Tibial artery (tissue), 4 donors: ENCODE measurements around the gene KIAA0753.
"Not testable (repeated sequence)": the region's sequence is repeated elsewhere in the genome, so short reads cannot be mapped to it uniquely, and the experiment has no call there.

Experiments
- DNase-seq, 2 donors: peaks; one replicate each; pipeline ENCODE4 v3.0.0-alpha.2; 2019
- H3K27ac ChIP-seq, 2 donors: fragments of 200-600 bp; sonication (generic) in 1 of 2; 1 replicate in 1 of 2; 2 replicates in 1 of 2; pipeline ENCODE4 v1.5.1; 2018 to 2019; ENCODE audit warnings: mild to moderate bottlenecking in 1 of 2
- H3K27me3 ChIP-seq, 2 donors: fragments of 200-600 bp; sonication (generic) in 1 of 2; one replicate each; pipeline versions ENCODE4 v1.5.1 to v1.6.0; 2016 to 2019
- H3K36me3 ChIP-seq, 3 donors: fragments of 200-600 bp; sonication (generic) in 2 of 3; one replicate each; pipeline ENCODE4 v1.5.1; 2016 to 2019; ENCODE audit warnings: mild to moderate bottlenecking in 2 of 3
- H3K4me1 ChIP-seq, 4 donors: fragments of 200-600 bp; sonication (generic) in 2 of 4; 1 replicate in 3 of 4; 2 replicates in 1 of 4; pipeline ENCODE4 v1.5.1; 2016 to 2019
- H3K4me3 ChIP-seq, 2 donors: fragments of 200-600 bp; sonication (generic) in 1 of 2; 1 replicate in 1 of 2; 2 replicates in 1 of 2; pipeline ENCODE4 v1.5.1; 2018 to 2019; ENCODE audit warnings: mild to moderate bottlenecking in 2 of 2
- H3K9me3 ChIP-seq, 3 donors: fragments of 200-600 bp; sonication (generic) in 1 of 3; one replicate each; pipeline ENCODE4 v1.5.1; 2016 to 2019
- CTCF ChIP-seq, 2 experiments: fragments of 200-600 bp in 1 of 2; fragments of 450-650 bp in 1 of 2; IDR thresholded peaks; one replicate each; pipeline ENCODE4 v1.5.1; 2017 to 2019; ENCODE audit warnings: antibody characterized with exemption in 2 of 2, mild to moderate bottlenecking in 1 of 2, moderate library complexity in 1 of 2
- intact Hi-C: fragments of 100-400 bp; cut with DNase I; formaldehyde crosslinking; loops from one replicate; pipeline ENCODE4 v1.15.0; 2023; ENCODE audit warnings: low total_unique reads

KIAA0753 gene

GRCh38 chr17:6599364-6599763, 41.1 kb downstream of the KIAA0753 start:
- no peak for TF ChIP-seq CTCF (IDR thresholded peaks at IDR 0.05)
- Histone ChIP-seq H3K27ac (no peak overlapping the region), H3K27me3 (no peaks in the 10 kb centered on the region), H3K36me3 (peaks cover 33 to 63% (median 52%) of the 10 kb centered on the region in 3 donors), H3K4me1 (peaks cover 0 to 7% (median 0%) of the 10 kb centered on the region in 4 donors), H3K9me3 (no peaks in the 10 kb centered on the region), H3K4me3 (no peak overlapping the region)
- no peak for DNase-seq
- intact Hi-C loops, result no loop called here

- no peak for DNase-seq
- no peak for TF ChIP-seq CTCF (IDR thresholded peaks at IDR 0.05)
- peaks cover 47 to 77% (median 64%) of the 10 kb centered on the region in 3 donors for H3K36me3 ChIP-seq
- H3K9me3 ChIP-seq, result no peaks in the 10 kb centered on the region
- intact Hi-C loops, result no loop called here
- H3K27ac ChIP-seq, result no peak overlapping the region
- H3K4me3 ChIP-seq, result no peak overlapping the region
- H3K27me3 ChIP-seq, result no peaks in the 10 kb centered on the region
- H3K4me1 ChIP-seq, result no peaks in the 10 kb centered on the region
Observed at GRCh38 chr17:6597727-6598126, 42.8 kb downstream of the KIAA0753 start.

- no peaks in the 10 kb centered on the region for H3K4me1 ChIP-seq
Observed at GRCh38 chr17:6596941-6597340, 43.6 kb downstream of the KIAA0753 start.

GRCh38 chr17:6596511-6596910, 44.0 kb downstream of the KIAA0753 start:
- no peak for TF ChIP-seq CTCF (IDR thresholded peaks at IDR 0.05)
- no peaks in the 10 kb centered on the region for H3K27me3 ChIP-seq
- no peaks in the 10 kb centered on the region for H3K4me1 ChIP-seq
- no peaks in the 10 kb centered on the region for H3K9me3 ChIP-seq
- peaks cover 56 to 87% (median 68%) of the 10 kb centered on the region in 3 donors for H3K36me3 ChIP-seq
- no peak overlapping the region for H3K4me3 ChIP-seq
- intact Hi-C loops, result no loop called here
- DNase-seq, result no peak
- H3K27ac ChIP-seq, result no peak overlapping the region

More at GRCh38 chr17:6596941-6597340, 43.6 kb downstream of the KIAA0753 start:
- Histone ChIP-seq H3K9me3 (no peaks in the 10 kb centered on the region), H3K36me3 (peaks cover 51 to 83% (median 65%) of the 10 kb centered on the region in 3 donors), H3K27me3 (no peaks in the 10 kb centered on the region), H3K4me3 (no peak overlapping the region), H3K27ac (no peak overlapping the region)
- DNase-seq, result no peak
- TF ChIP-seq CTCF (IDR thresholded peaks at IDR 0.05), result no peak
- intact Hi-C loops, result no loop called here

GRCh38 chr17:6596081-6596480, 44.4 kb downstream of the KIAA0753 start:
- no peak for TF ChIP-seq CTCF (IDR thresholded peaks at IDR 0.05)
- no peak overlapping the region for H3K4me3 ChIP-seq
- peaks cover 60 to 86% (median 72%) of the 10 kb centered on the region in 3 donors for H3K36me3 ChIP-seq
- no peaks in the 10 kb centered on the region for H3K4me1 ChIP-seq
- no peaks in the 10 kb centered on the region for H3K9me3 ChIP-seq
- H3K27me3 ChIP-seq, result no peaks in the 10 kb centered on the region
- no peak overlapping the region for H3K27ac ChIP-seq
- no peak for DNase-seq
- intact Hi-C loops, result no loop called here

- DNase-seq, H3K27ac ChIP-seq, intact Hi-C loops, H3K27me3 ChIP-seq, H3K9me3 ChIP-seq, H3K4me1 ChIP-seq, H3K4me3 ChIP-seq: not testable (repeated sequence)
- H3K36me3 ChIP-seq, result peaks cover 74 to 86% (median 84%) of the 10 kb centered on the region in 3 donors
Observed at GRCh38 chr17:6593371-6593770, 47.1 kb downstream of the KIAA0753 start.
